Cerebellar nuclear complex (tissue), 1 donor: Measurements from ENCODE around the gene CENPS.
"Not testable (repeated sequence)": the region's sequence is repeated elsewhere in the genome, so short reads cannot be mapped to it uniquely, and the experiment has no call there.

Experiments used
- DNase-seq, 2 experiments: peaks; one replicate each; lab custom pipeline; 2025; lab: John Stamatoyannopoulos, UW

Gene CENPS

DNA sequence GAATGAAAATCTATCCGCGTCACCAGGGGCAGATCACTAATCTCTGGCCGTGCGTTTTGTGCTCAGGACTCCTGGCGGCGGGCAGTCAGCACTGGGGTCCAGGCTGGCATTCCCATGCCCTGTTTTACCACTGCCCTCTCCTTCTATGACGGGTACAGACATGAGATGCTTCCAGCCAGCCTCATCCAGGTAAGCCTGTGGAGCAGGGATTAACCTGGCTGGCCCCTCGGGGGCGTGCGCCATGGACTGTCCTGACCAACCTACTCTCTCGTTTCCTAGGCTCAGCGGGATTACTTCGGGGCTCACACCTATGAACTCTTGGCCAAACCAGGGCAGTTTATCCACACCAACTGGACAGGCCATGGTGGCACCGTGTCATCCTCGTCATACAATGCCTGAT is 10.9 kb upstream of the CENPS start:
- no peak for DNase-seq

DNA sequence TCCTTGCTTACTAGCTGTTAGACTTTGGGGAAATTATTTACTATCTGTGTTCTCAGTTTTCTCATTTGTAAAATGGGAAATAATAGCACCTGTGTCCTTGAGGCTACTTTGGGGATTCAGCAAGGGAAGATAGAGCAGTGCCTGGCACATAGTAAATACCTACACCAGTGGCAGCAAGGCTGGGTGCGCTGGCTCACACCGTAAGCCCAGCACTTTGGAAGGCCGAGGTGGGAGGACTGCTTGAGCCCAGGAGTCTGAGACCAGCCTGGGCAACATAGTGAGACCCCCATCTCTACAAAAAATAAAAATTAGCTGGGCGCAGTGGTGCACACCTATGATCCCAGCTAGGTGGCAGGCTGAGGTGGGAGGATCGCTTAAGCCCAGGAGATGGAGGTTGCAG is 8.6 kb upstream of the CENPS start:
- no peak for DNase-seq

DNA sequence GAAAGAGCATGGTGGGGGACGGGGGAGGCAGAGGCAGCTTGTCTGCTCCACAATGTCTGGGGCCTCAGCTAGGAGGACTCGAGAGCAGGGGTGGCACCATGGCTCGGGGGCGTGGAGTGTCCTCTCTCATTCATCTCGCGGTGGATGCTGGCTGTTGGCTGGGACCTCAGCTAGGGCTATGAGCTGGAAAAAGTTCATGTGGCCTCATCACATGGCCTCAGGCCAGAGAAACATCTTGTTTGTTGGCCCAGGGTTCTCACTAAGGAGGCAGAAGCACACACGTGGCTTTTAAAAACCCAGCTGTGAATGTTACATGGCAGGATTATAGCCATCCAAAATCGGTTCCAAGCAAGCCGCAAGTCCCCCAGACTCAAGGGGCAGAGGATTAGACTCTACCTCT is 6.2 kb upstream of the CENPS start:
- DNase-seq: no peak

DNA sequence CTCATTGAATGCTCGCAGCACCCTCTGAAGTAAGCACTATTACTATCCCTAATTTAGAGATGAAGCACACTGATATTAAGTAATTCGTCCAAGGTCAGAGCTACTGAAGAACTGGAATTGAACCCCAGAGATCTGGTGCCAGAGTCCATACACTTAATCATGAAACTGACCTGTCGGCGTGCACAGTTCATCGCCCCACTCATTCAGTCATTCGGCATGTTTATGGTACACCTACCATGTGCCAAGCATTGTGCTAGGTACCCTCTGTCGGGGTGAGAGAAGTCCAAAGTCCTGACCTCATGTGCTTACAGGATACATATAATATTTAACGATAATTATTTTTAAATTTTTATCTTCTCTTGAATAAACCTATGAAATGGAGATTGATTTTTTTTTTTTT is 5.6 kb upstream of the CENPS start:
- DNase-seq: no peak

DNA sequence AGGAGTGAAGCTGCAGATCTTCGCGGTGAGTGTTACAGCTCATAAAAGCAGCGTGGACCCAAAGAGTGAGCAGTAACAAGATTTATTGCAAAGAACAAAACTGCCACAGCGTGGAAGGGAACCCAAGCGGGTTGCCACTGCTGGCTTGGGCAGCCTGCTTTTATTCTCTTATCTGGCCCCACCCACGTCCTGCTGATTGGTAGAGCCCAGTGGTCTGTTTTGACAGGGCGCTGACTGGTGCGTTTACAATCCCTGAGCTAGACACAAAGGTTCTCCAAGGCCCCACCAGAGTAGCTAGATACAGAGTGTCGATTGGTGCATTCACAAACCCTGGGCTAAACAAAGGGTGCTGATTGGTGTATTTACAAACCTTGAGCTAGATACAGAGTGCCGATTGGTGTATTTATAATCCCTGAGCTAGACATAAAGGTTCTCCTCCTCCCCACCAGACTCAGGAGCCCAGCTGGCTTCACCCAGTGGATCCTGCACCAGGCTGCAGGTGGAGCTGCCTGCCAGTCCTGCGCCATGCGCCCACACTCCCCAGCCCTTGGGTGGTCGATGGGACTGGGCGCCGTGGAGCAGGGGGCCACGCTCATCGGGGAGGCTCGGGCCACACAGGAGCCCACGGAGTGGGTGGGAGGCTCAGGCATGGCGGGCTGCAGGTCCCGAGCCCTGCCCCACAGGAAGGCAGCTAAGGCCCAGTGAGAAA is 4.3 kb upstream of the CENPS start:
- not testable (repeated sequence) for DNase-seq

DNA sequence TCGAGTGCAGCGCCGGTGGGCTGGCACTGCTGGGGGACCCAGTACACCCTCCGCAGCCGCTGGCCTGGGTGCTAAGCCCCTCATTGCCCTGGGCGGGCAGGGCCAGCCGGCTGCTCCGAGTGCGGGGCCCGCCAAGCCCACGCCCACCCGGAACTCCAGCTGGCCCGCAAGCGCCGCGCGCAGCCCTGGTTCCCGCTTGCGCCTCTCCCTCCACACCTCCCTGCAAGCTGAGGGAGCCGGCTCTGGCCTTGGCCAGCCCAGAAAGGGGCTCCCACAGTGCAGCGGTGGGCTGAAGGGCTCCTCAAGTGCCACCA is 3.7 kb upstream of the CENPS start:
- DNase-seq: not testable (repeated sequence)

DNA sequence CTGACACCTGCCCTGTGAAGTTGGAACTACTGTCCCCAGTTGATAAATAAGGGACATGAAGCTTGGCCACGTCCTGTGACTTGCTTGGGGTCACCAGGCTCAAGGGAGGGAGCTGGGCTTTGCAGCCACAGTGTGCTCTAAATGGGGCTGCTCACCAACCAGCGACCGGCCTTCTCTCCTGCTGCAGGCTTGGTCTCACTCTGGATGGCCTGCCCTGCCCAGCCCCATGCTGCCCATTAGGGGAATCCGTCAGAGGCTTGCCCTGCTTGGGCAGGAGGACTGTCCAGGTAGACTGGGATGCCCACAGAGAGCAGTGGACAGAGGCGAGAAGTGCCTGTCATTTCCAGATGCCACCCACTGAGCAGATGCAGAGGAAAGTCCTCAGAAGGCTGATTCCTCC is 1.2 kb upstream of the CENPS start:
- no peak for DNase-seq

DNA sequence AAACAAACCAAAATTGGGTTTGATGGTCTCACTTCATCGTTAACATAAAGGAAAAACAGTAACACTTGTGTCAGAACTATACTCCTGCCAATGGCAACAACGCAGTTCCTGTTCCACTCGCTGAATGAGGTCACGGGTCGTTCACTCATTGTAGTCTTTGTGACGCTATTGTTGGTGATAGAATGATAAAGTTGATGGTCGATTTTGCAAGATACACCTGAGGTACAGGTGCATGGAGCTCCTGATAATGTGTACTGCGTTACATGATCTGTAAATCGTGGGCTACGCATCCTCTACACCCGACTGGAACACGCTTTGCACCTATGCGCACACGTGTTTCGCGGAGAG is 391 bp upstream of the CENPS start:
- no peak for DNase-seq

DNA sequence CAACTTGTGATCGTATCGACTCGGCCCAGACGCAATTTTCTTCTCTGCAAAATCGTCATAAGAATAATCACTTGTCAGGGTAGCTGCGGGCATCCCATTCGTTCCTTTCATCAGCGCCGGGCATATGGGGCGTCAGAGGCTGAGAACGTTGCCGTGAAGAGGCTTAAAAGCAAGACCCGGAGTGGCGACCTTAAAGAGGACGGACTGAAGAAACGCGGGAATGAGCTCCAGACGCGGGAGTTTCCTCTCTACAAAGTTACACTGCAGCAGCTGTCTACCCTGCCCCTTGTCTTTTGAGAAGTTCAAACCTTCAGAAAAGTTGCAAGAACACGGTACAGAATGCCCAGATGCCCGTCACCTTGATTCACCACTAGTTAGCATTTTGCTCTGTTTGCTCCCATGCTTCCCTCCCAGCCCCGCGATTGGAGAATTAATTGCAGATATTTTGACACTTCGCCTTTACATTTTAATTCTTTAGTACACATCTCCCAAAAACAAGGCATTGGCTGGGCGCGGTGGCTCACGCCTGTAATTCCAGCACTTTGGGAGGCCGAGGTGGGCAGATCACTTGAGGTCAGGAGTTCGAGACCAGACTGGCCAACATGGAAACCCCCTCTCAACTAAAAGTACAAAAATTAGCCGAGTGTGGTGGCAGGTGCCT is 967 bp downstream of the CENPS start:
- DNase-seq: no peak

DNA sequence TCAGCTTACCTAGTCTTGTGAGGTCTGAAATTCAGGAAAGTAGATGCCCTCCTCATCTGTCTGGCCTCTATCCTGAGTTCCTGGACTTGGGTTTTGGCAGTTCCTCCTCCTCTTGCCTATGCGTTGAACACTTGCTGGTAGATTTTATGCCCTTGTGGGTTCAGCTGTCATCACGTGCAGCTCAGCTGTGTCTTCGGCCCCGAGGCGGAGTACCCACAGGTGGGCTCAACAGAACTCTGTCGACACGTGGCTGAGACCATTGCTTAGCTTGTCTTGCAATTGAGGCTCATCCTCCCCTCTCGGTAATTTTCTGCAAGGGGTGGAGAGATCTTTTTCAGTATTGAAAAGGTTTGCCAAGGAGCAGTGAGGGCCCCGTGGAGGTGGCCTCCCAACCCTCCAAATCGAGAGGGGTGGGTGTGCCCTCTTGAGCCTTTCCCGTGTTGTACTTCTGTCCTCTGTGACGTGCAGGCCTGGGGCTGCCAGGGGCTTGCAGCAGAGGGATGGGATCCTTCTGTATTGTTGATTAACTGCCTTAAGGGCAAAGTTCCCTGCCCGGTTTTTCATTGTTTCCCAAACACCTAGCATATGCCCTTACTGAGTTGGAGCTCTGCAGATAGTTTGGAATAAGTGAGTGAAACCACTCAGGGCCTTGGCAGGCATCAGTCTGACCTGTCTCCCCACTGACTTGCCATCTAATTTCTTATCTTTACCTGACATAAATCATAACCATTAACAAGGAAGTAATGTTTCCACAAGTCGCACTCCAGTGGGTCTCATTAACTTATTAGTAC is 2.9 kb downstream of the CENPS start:
- no peak for DNase-seq

DNA sequence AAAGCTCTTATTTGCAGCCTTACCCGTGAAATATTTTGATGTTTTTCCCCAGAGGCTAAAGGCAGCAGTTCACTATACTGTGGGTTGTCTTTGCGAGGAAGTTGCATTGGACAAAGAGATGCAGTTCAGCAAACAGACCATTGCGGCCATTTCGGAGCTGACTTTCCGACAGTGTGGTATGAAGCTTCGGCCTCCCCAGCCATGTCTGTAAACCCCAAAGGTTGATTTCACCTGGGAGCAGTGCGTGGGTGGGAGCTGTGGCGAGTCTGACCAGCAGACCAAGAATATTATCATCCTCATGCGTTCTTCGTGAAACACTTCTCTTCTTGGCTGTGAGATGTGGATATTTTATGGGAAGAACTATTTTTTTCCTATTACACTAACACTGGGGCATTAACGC is 3.6 kb downstream of the CENPS start:
- DNase-seq: no peak

DNA sequence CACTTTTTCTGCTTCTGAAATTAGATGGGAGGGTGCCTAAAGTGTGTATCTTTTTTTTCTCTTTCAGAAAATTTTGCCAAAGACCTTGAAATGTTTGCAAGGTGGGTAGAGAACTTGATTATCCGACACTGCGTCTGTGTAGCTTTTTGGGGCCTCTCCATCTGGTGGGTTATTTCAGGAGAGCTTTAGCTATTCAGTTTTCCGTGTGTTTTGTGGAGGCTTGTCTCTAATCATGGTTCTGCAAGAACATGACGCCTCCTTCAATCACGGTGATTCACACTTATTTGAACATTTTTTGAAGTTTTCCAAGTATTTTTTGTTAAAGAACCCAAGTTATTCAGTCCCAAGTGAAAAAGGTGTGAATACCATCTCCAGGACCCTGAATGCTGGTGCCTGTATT is 4.4 kb downstream of the CENPS start:
- no peak for DNase-seq

DNA sequence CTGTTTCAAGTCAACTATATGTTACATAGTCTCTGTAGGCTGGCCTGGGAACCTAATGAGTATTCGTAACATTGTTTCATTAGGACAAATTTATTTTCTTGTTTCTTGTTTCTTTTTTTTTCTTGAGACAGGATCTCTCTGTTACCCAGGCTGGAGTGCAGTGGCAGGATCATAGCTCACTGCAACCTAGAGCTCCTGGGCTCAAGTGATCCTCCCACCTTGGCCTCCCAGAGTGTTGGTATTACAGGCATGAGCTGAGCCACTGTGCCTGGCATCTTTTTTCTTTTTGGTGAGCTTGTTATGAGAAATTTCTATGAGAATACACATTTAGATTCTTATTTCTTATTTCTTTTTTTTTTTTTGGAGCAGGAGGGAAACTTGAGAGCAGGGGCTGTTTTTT is 6.8 kb downstream of the CENPS start:
- no peak for DNase-seq

DNA sequence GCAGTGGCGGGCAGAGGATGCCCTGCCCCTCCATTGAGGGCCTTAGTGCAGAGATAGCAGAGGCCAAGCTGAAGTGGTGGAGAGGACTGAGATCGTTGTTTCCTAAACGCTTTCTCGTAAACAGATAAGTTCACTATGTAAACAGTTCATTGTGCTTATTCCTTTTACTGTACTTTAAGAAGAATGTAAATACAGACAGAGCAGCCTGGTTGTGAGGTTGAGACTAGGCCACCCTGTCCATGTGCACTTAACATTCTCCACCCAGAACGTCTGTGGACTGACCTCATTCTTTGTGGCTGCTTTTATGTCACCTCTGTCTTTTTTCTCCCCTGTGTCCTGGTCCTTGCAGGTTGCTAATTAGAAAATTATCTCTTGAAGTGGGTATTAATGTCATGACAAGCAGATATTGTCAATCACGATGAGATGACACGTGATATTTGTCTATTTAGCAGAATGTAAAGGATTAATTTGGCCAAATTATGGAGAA is 8.5 kb downstream of the CENPS start:
- no peak for DNase-seq

DNA sequence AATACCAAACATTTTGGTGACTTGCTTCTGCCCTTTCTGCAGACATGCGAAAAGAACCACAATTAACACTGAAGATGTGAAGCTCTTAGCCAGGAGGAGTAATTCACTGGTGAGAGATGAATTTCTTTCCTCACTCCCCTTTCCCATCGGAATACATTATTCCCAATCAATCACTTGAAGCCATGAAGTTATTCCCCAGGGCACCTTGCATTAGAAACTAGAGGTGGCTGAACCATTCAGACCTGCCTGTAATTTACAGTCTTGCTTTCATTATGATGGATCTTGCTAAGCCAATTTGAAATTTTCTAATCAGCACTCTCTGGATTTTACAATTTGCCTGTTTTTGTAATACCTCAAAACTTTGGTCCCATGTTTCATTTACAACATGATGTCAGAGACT is 10.1 kb downstream of the CENPS start:
- DNase-seq: no peak

DNA sequence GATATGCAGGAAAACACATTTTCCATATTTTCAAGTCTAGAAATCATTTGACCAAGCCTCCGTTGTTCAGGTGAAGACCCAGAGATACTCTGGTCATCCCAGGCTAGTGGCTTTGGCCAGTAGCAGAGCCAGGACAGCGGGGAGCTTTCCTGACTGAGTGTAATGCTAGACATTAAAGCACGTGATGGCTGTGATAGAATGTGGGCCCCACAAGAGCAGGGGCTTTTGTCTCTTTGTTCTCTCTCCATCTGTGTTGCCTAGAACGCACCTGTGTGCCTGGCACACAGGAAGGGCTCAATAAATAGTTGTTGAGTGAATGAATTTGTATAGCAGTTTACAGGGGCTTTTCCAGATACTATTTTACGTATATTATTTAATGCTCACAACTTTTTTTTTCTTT is 10.6 kb downstream of the CENPS start:
- DNase-seq: no peak

DNA sequence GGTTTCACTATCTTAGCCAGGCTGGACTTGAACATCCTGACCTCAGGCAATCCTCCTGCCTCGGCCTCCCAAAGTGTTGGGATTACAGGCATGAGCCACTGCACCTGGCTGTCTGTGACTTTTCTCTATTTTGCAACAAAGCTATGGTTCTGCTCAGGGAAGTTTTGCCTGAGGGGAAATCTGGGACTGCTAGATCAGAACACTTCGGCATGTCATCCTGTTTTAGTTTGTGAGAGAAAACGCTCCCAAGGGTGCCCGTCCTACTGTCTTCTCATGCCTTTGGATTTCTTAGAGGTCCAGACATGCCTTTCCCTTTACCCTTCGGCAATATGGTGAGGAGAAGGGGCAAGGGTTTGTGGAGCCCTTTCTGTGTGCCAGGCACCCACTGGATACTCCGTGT is 14.0 kb downstream of the CENPS start:
- no peak for DNase-seq

DNA sequence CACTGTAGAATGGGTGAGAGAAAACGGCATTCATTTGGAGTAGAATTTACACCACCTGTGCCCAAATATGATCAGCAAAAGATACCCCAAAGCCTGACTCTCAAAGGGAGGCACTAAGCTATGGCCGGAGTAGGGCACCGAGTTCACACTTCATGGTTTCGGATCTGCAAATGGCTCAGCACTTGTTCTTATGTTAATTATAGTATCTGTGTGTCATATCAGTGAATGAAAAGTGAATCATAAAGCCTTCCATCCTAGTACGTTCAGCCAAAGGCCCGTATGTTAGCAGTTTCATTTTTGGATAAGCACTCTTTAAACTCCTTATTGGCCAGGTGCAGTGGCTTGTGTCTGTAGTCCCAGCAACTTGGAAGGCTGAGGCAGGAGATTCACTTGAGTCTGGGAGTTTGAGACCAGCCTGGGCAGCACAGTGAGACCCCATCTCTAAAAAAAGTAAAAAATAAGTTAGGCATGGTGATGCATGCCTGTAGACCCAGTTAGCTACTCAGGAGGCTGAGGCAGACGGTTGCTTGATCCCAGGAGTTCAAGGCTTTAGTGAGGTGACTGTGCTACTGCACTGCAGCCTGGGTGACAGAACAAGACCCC is 14.7 kb downstream of the CENPS start:
- no peak for DNase-seq

DNA sequence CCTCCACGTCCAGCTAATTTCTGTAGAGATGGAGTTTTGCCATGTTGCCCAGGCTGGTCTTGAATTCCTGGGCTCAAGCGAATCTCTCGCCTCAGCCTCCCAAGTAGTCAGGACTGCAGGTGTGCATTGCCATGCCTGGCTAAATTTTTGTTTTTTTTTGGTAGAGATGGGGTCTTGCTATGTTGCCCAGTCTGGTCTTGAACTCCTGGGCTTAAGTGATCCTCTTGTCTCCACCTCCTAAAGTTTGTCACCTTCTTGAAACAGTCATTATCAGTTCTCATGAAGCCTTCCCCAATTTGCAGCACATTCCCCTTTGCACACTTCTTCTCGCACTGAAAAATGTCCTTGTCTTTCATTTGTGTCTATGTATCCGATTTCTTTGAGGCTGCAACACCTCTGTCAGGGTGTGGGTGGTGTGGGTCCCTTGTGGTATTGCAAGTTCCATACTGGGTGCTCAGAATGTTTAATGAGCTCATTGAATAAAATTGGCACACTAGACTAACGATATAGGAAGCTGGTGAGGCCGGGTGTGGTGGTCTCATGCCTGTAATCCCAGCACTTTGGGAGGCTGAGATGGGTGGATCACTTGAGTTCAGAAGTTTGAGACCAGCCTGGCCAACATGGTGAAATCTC is 16.7 kb downstream of the CENPS start:
- no peak for DNase-seq

DNA sequence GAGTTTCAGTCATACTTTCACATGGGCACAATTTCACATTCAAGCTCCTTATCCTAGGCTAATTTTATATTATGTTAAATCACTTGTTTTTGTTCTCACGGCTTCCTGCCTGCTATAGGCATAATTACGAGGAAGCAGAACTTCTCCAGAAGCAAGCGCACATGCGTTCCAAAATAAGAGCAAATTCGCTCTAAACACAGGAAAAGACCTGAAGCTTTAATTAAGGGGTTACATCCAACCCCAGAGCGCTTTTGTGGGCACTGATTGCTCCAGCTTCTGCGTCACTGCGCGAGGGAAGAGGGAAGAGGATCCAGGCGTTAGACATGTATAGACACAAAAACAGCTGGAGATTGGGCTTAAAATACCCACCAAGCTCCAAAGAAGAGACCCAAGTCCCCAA is 19.5 kb downstream of the CENPS start, which contains the start of gene CORT:
TSS of gene CORT (plus strand) at position 281 of the 400 bp plus-strand sequence. CDS start 193 bp downstream, outside the sequence.
- DNase-seq: no peak

DNA sequence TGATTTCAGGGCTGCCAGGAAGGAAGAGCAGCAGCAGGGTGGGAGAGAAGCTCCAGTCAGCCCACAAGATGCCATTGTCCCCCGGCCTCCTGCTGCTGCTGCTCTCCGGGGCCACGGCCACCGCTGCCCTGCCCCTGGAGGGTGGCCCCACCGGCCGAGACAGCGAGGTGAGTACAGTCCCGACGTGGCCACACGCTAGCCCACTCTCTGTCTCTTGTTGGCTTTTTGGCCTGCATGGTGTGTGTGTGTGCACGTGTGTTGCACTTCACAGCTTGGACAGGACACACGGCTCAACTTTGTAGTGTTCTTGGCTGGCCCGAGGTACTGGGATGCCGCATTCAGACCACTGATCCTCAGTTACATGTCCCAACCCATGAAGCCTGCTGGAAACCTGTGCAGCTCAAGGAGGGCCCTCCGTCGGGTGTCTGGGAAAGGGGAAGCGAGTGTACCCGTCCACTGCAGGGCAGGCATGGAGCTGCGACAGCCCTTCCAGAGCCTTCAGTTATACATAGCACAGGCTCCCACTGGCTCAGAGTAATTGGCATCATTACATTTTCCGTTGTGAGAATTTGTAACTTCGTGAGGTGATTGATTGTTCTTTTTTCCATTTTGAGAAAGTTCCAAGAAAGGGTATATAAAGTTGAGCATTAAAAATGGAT is 20.1 kb downstream of the CENPS start:
- DNase-seq: no peak

DNA sequence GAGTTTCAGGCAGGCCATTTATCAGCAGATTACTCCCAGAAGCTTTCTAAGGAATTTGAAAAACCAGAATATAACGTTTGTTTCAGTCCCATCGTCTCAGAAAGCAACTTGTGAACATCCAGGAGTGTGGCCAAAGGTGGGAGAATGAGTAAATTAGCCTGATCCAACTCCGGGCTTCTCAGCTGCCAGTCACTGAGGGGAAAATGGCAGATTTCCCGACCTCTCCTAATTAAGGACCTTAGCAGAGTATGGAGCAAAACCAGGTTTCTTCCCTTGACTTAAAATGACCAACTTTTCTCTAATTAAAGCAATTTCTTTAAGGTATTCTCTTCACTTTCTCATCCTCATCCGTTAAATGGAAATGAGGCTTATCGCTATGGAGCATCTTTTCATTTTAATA is 20.6 kb downstream of the CENPS start:
- no peak for DNase-seq
